CD4-positive, alpha-beta T cell treated with Interleukin-17A for 1 hour (primary cell): ENCODE results near the gene NEDD4.
"Not testable (repeated sequence)": the region's sequence is repeated elsewhere in the genome, so short reads cannot be mapped to it uniquely, and the experiment has no call there.

Source experiments
- DNase-seq: peaks from one replicate; pipeline ENCODE4 v3.0.0-alpha.2; 2020

Gene NEDD4

GRCh38 chr15:55879181-55879580 is 114.2 kb downstream of the NEDD4 start:
- no peak for DNase-seq

GRCh38 chr15:55873024-55873720 is 120.2 kb downstream of the NEDD4 start:
- no peak for DNase-seq

- no peak for DNase-seq
Observed at GRCh38 chr15:55872471-55872870, 120.9 kb downstream of the NEDD4 start.

- DNase-seq: no peak
Observed at GRCh38 chr15:55869660-55870059, 123.8 kb downstream of the NEDD4 start.

- DNase-seq: no peak
Observed at GRCh38 chr15:55868707-55869106, 124.7 kb downstream of the NEDD4 start.

- DNase-seq: not testable (repeated sequence)
Observed at GRCh38 chr15:55868291-55868690, 125.1 kb downstream of the NEDD4 start.

- DNase-seq: no peak
Observed at GRCh38 chr15:55863911-55864310, 129.5 kb downstream of the NEDD4 start.

- DNase-seq: no peak
Observed at GRCh38 chr15:55861115-55861514, 132.3 kb downstream of the NEDD4 start.

- DNase-seq: no peak
Observed at GRCh38 chr15:55860468-55860867, 132.9 kb downstream of the NEDD4 start.

GRCh38 chr15:55859681-55860080 is 133.7 kb downstream of the NEDD4 start:
- DNase-seq: no peak

GRCh38 chr15:55858661-55859060 is 134.8 kb downstream of the NEDD4 start:
- DNase-seq: no peak

- DNase-seq: no peak
Observed at GRCh38 chr15:55856506-55857164, 136.8 kb downstream of the NEDD4 start.

- DNase-seq: no peak
Observed at GRCh38 chr15:55853134-55853533, 140.3 kb downstream of the NEDD4 start.

- DNase-seq: peak; percentile 74
Observed at GRCh38 chr15:55846116-55846707, 147.2 kb downstream of the NEDD4 start.

- DNase-seq: not testable (repeated sequence)
Observed at GRCh38 chr15:55842897-55843296, 150.5 kb downstream of the NEDD4 start.

GRCh38 chr15:55835866-55836265 is 157.5 kb downstream of the NEDD4 start:
- no peak for DNase-seq

GRCh38 chr15:55834331-55834730 is 159.1 kb downstream of the NEDD4 start:
- DNase-seq: no peak

- DNase-seq: peak; percentile 18
Observed at GRCh38 chr15:55829826-55830225, 163.6 kb downstream of the NEDD4 start.

- no peak for DNase-seq
Observed at GRCh38 chr15:55827955-55828354, 165.5 kb downstream of the NEDD4 start.

- no peak for DNase-seq
Observed at GRCh38 chr15:55827204-55827603, 166.2 kb downstream of the NEDD4 start.

GRCh38 chr15:55824857-55825613 is 168.4 kb downstream of the NEDD4 start:
- DNase-seq: no peak

GRCh38 chr15:55823699-55824340 is 169.6 kb downstream of the NEDD4 start:
- DNase-seq: no peak

- no peak for DNase-seq
Observed at GRCh38 chr15:55823191-55823670, 170.2 kb downstream of the NEDD4 start.
